ENCODE measurements around the gene CNTNAP5.

Gene CNTNAP5

GRCh38 chr2:124209441-124209840, 184.4 kb downstream of the CNTNAP5 start:
- Histone ChIP-seq H3K36me3 (replicated peaks) (no peaks in the 10 kb centered on the region), H3K4me3 (ENCODE audit: low read depth, low read length) (no peak overlapping the region), H3K27me3 (replicated peaks) (no peaks in the 10 kb centered on the region), H3K27ac (no peak overlapping the region)
- no peak for DNase-seq
- in situ Hi-C loops (cut with HindIII; ENCODE audit: low pct_ligation_motif_present, low sequenced_read_pairs) = no loop called here
- TF ChIP-seq CTCF (IDR thresholded peaks at IDR 0.05; ENCODE audit: low read depth, low read length, missing control alignments) = no peak

- DNase-seq = no peak
- Histone ChIP-seq H3K4me3 (ENCODE audit: low read depth, low read length) (no peak overlapping the region), H3K27me3 (replicated peaks) (no peaks in the 10 kb centered on the region), H3K27ac (no peak overlapping the region), H3K36me3 (replicated peaks) (no peaks in the 10 kb centered on the region)
- TF ChIP-seq CTCF (IDR thresholded peaks at IDR 0.05; ENCODE audit: low read depth, low read length, missing control alignments) = no peak
- in situ Hi-C loops (cut with HindIII; ENCODE audit: low pct_ligation_motif_present, low sequenced_read_pairs) = no loop called here
These were observed 186.4 kb downstream of the CNTNAP5 start for GRCh38 chr2:124211461-124211860.

GRCh38 chr2:124213977-124214587, 189.0 kb downstream of the CNTNAP5 start:
- in situ Hi-C loops (cut with HindIII; ENCODE audit: low pct_ligation_motif_present, low sequenced_read_pairs) = no loop called here
- no peak for TF ChIP-seq CTCF (IDR thresholded peaks at IDR 0.05; ENCODE audit: low read depth, low read length, missing control alignments)
- DNase-seq = no peak
- Histone ChIP-seq H3K36me3 (replicated peaks) (no peaks in the 10 kb centered on the region), H3K27ac (no peak overlapping the region), H3K4me3 (ENCODE audit: low read depth, low read length) (no peak overlapping the region), H3K27me3 (replicated peaks) (no peaks in the 10 kb centered on the region)

- TF ChIP-seq CTCF (IDR thresholded peaks at IDR 0.05; ENCODE audit: low read depth, low read length, missing control alignments) = no peak
- in situ Hi-C loops (cut with HindIII; ENCODE audit: low pct_ligation_motif_present, low sequenced_read_pairs) = no loop called here
- H3K36me3 ChIP-seq (replicated peaks) = no peaks in the 10 kb centered on the region
- no peaks in the 10 kb centered on the region for H3K27me3 ChIP-seq (replicated peaks)
- no peak overlapping the region for H3K27ac ChIP-seq
- no peak overlapping the region for H3K4me3 ChIP-seq (ENCODE audit: low read depth, low read length)
- no peak for DNase-seq
These were observed 221.1 kb downstream of the CNTNAP5 start for GRCh38 chr2:124246170-124246569.

- Histone ChIP-seq H3K36me3 (replicated peaks) (no peaks in the 10 kb centered on the region), H3K4me3 (ENCODE audit: low read depth, low read length) (no peak overlapping the region), H3K27me3 (replicated peaks) (no peaks in the 10 kb centered on the region), H3K27ac (no peak overlapping the region)
- TF ChIP-seq CTCF (IDR thresholded peaks at IDR 0.05; ENCODE audit: low read depth, low read length, missing control alignments) = no peak
- in situ Hi-C loops (cut with HindIII; ENCODE audit: low pct_ligation_motif_present, low sequenced_read_pairs) = no loop called here
- no peak for DNase-seq
These were observed 223.3 kb downstream of the CNTNAP5 start for GRCh38 chr2:124248386-124248785.

GRCh38 chr2:124250433-124250832, 225.3 kb downstream of the CNTNAP5 start:
- no peak overlapping the region for H3K27ac ChIP-seq
- in situ Hi-C loops (cut with HindIII; ENCODE audit: low pct_ligation_motif_present, low sequenced_read_pairs) = no loop called here
- DNase-seq = no peak
- no peak overlapping the region for H3K4me3 ChIP-seq (ENCODE audit: low read depth, low read length)
- no peak for TF ChIP-seq CTCF (IDR thresholded peaks at IDR 0.05; ENCODE audit: low read depth, low read length, missing control alignments)
- H3K36me3 ChIP-seq (replicated peaks) = no peaks in the 10 kb centered on the region
- H3K27me3 ChIP-seq (replicated peaks) = no peaks in the 10 kb centered on the region

Measured in brain microvascular endothelial cell (primary cell).